ENCODE results near the gene FCER1G.

Gene FCER1G

GRCh38 chr1:161260376-161261260 lies 45.5 kb downstream of the FCER1G start:
- H3F3A ChIP-seq (ENCODE audit: low read depth): no peaks in the 10 kb centered on the region
- no peaks in the 10 kb centered on the region for H3K9me2 ChIP-seq (replicated peaks; ENCODE audit: low read depth, low read length)
- H3K27me3 ChIP-seq (ENCODE audit: insufficient read depth, low read length, poor library complexity, severe bottlenecking): no peaks in the 10 kb centered on the region
- H4K20me1 ChIP-seq (ENCODE audit: insufficient read depth, low read length, poor library complexity, severe bottlenecking): no peaks in the 10 kb centered on the region
- no peak overlapping the region for H3K9ac ChIP-seq (ENCODE audit: low read depth, low read length, poor library complexity, severe bottlenecking)
- no peak overlapping the region for H3K4me3 ChIP-seq (ENCODE audit: low read length, poor library complexity, severe bottlenecking)
- peaks cover 9% of the 10 kb centered on the region for H3K4me1 ChIP-seq (ENCODE audit: insufficient read depth, low read length, poor library complexity, severe bottlenecking)
- peaks cover 3% of the 10 kb centered on the region; the same call in 1 of the 2 replicates for H3K9me3 ChIP-seq (ENCODE audit: insufficient read depth, low read depth, low read length)
- no peaks in the 10 kb centered on the region for H3K79me2 ChIP-seq (ENCODE audit: insufficient read depth, low read length)
- no peak overlapping the region for H3K4me2 ChIP-seq (ENCODE audit: low read depth, low read length, poor library complexity, severe bottlenecking)
- 0 out of 2 replicates have a peak overlapping the region, but pooled peaks have one; percentile 21 for H2AFZ ChIP-seq (ENCODE audit: low read length)
- no peaks in the 10 kb centered on the region for H3K36me3 ChIP-seq (ENCODE audit: insufficient read depth, low read length)
- TF ChIP-seq EZH2phosphoT487 (IDR thresholded peaks at IDR 0.05; ENCODE audit: borderline replicate concordance): no peak
- no peak for TF ChIP-seq CTCF (conservative IDR thresholded peaks at IDR 0.05; ENCODE audit: low read length)

- no peak overlapping the region for H3K4me3 ChIP-seq (ENCODE audit: low read length, poor library complexity, severe bottlenecking)
- H3K9me3 ChIP-seq (ENCODE audit: insufficient read depth, low read depth, low read length): peaks cover 3% of the 10 kb centered on the region; the same call in 1 of the 2 replicates
- no peaks in the 10 kb centered on the region for H4K20me1 ChIP-seq (ENCODE audit: insufficient read depth, low read length, poor library complexity, severe bottlenecking)
- H3K9ac ChIP-seq (ENCODE audit: low read depth, low read length, poor library complexity, severe bottlenecking): no peak overlapping the region
- no peaks in the 10 kb centered on the region for H3F3A ChIP-seq (ENCODE audit: low read depth)
- no peaks in the 10 kb centered on the region for H3K9me2 ChIP-seq (replicated peaks; ENCODE audit: low read depth, low read length)
- no peak for TF ChIP-seq CTCF (conservative IDR thresholded peaks at IDR 0.05; ENCODE audit: low read length)
- TF ChIP-seq EZH2phosphoT487 (IDR thresholded peaks at IDR 0.05; ENCODE audit: borderline replicate concordance): no peak
- peak overlapping the region; percentile 21; the same call in 1 of the 2 replicates for H2AFZ ChIP-seq (ENCODE audit: low read length)
- H3K27me3 ChIP-seq (ENCODE audit: insufficient read depth, low read length, poor library complexity, severe bottlenecking): no peaks in the 10 kb centered on the region
- no peaks in the 10 kb centered on the region for H3K79me2 ChIP-seq (ENCODE audit: insufficient read depth, low read length)
- H3K36me3 ChIP-seq (ENCODE audit: insufficient read depth, low read length): no peaks in the 10 kb centered on the region
- peaks cover 9% of the 10 kb centered on the region for H3K4me1 ChIP-seq (ENCODE audit: insufficient read depth, low read length, poor library complexity, severe bottlenecking)
- no peak overlapping the region for H3K4me2 ChIP-seq (ENCODE audit: low read depth, low read length, poor library complexity, severe bottlenecking)
These were observed 46.5 kb downstream of the FCER1G start for GRCh38 chr1:161261261-161262235.

- H3K4me2 ChIP-seq (ENCODE audit: low read depth, low read length, poor library complexity, severe bottlenecking): no peak overlapping the region
- no peaks in the 10 kb centered on the region for H3K9me2 ChIP-seq (replicated peaks; ENCODE audit: low read depth, low read length)
- H4K20me1 ChIP-seq (ENCODE audit: insufficient read depth, low read length, poor library complexity, severe bottlenecking): no peaks in the 10 kb centered on the region
- no peak overlapping the region for H2AFZ ChIP-seq (ENCODE audit: low read length)
- H3K27me3 ChIP-seq (ENCODE audit: insufficient read depth, low read length, poor library complexity, severe bottlenecking): no peaks in the 10 kb centered on the region
- no peaks in the 10 kb centered on the region for H3K79me2 ChIP-seq (ENCODE audit: insufficient read depth, low read length)
- no peaks in the 10 kb centered on the region for H3F3A ChIP-seq (ENCODE audit: low read depth)
- no peaks in the 10 kb centered on the region for H3K9me3 ChIP-seq (ENCODE audit: insufficient read depth, low read depth, low read length)
- H3K4me3 ChIP-seq (ENCODE audit: low read length, poor library complexity, severe bottlenecking): no peak overlapping the region
- no peak overlapping the region for H3K9ac ChIP-seq (ENCODE audit: low read depth, low read length, poor library complexity, severe bottlenecking)
- TF ChIP-seq CTCF (conservative IDR thresholded peaks at IDR 0.05; ENCODE audit: low read length): no peak
- TF ChIP-seq EZH2phosphoT487 (IDR thresholded peaks at IDR 0.05; ENCODE audit: borderline replicate concordance): no peak
- peaks cover 17% of the 10 kb centered on the region for H3K4me1 ChIP-seq (ENCODE audit: insufficient read depth, low read length, poor library complexity, severe bottlenecking)
- H3K36me3 ChIP-seq (ENCODE audit: insufficient read depth, low read length): no peaks in the 10 kb centered on the region
These were observed 50.2 kb downstream of the FCER1G start for GRCh38 chr1:161265305-161265704.

Measured in Loucy (cell line).